GM13977 (cell line): ENCODE data around the gene PANK4.

Source experiments
- DNase-seq: peaks from one replicate; pipeline ENCODE4 v3.0.0; 2012; ENCODE audit warnings: low spot score
- in situ Hi-C: fragments of 300-500 bp; cut with MboI; formaldehyde crosslinking; loops from one replicate; pipeline ENCODE4 v1.12.0; 2022; ENCODE audit warnings: low sequenced_read_pairs, low pct_unique_long_range_greater_than_20kb, mixed read lengths, inconsistent platforms; ENCODE audit not compliant: unreplicated experiment
- TF ChIP-seq, protein P1 (sequence below): IDR thresholded peaks from 2 replicates; pipeline ENCODE4 v1.5.1; 2012; ENCODE audit warnings: mild to moderate bottlenecking, control low read depth; ENCODE audit not compliant: insufficient read depth; ENCODE audit errors: extremely low read depth, missing control alignments

The PANK4 gene

GRCh38 chr1:2471159-2471471 is 55.3 kb downstream of the PANK4 start:
- in situ Hi-C loops = no loop called here
- TF ChIP-seq, protein P1, sequence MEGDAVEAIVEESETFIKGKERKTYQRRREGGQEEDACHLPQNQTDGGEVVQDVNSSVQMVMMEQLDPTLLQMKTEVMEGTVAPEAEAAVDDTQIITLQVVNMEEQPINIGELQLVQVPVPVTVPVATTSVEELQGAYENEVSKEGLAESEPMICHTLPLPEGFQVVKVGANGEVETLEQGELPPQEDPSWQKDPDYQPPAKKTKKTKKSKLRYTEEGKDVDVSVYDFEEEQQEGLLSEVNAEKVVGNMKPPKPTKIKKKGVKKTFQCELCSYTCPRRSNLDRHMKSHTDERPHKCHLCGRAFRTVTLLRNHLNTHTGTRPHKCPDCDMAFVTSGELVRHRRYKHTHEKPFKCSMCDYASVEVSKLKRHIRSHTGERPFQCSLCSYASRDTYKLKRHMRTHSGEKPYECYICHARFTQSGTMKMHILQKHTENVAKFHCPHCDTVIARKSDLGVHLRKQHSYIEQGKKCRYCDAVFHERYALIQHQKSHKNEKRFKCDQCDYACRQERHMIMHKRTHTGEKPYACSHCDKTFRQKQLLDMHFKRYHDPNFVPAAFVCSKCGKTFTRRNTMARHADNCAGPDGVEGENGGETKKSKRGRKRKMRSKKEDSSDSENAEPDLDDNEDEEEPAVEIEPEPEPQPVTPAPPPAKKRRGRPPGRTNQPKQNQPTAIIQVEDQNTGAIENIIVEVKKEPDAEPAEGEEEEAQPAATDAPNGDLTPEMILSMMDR = no peak
- no peak for DNase-seq

DNA sequence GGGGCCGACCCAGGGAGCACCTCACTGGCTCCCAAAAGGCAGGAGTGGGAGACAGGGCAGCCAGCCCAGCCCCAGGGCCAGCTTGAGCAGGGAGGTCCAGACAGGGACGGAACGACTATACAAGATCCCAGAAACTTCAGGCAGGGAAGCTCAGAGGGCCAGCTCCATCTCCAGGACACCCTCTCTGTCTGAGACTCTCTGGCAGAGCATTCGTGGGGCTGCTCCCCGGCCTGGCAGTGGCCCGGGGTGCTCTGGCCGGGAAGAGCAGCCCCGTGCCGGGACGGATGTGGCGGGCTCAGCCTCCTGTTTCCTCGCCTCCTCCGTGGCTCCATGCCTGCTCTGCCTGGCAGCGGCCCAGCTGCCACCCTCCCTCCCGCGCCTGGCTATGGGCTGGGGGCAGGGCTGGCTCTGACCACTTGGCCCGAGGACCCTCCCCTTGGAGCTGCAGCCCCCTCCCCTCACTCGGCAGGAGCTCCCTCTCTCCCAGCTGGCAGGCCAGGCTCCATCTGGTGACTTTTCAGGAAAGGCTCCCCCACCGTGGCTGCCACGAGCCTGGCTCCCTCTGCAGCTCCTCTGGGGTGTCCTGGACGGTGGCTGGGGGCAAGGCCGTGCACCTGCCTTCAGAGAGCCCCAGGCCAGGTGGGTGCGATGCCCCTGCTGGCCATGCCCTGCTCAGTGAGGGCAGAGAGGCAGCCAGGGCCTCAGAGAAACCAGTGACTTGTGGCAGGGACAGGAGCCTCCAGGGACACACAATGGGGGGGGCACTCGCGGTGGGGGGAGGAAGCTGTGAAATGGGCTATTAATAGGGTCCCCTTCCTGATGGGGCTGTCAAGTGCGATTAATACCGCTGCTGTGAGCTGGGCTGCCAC is 55.9 kb downstream of the PANK4 start:
- TF ChIP-seq, protein P1 = no peak
- DNase-seq = no peak
- in situ Hi-C loops = no loop called here

- in situ Hi-C loops = no loop called here
- TF ChIP-seq, protein P1 = no peak
- DNase-seq = no peak
These were observed 57.1 kb downstream of the PANK4 start for GRCh38 chr1:2469103-2469940.

DNA sequence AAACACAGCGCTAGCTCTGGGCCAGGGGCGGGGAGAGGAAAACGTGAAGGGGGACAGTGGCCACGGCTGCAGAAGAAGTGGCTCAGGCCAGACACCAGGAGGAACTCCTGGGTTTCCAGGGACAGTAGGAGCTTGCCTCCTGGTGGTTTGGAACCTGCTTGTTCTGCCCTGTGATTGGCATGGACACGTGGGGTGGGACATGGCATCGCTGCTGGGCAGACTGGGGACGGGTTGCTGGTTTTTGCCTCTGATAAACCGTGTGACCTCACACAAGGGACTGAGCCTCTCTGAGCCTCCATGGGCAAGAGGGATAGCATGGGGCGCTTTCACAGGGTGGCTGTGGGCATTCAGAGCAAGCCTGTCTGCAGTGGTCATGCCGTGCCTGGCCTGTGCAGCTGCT is 57.9 kb downstream of the PANK4 start:
- peak; percentile 64 for DNase-seq
- in situ Hi-C loops = no loop called here
- TF ChIP-seq, protein P1 = no peak

DNA sequence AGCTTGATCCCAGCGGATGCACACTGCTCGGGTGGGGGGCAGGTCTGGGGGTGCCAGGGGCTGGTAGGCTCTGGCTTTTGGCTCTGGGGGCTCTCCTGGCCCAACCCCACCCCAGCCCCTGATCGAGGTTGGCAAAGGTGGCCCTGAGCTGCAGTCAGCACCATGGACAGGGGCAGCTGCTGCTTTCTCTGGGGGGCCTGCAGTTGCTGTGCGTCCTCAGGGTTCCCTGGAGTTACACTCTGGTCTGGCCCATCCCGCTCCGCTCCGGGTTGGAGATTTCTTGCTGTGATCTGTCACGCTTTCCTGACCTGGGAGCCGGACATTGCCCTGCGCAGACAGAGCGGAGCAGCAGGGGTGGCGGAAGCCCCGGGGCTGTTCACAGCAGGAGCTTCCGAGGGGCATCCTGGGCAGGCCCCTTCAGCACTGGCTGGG is 58.3 kb downstream of the PANK4 start:
- peak; percentile 72 for DNase-seq
- TF ChIP-seq, protein P1 = no peak

DNA sequence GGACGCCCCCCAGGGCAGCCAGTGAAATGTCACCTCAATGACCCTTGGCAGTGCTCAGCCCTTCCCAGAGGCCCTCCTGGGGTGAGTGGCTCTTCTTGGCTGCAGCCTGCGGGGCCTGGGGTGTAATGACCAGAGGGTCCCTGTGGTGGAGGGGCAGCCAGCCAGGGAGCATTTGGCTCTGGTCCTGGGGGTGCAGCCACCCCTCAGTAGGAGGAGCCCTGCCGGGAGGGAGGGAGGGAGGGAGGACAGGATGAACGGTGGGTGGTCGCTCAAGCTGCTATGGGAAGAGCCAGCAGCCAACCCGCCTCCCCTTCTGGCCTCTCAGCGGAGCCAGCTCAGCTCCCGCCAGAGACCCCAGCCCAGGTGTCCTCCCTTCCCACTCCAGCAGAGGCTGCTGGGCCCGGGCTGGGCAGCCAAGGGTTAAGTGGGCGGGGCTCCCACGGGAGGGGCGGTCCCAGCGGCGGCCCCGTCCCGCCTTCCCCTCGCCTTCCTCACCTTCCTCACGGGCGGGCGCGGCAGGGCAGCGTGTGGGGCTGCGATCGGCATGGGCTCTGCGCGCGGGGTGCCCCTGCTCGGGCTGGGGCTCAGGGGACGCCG is 59.3 kb downstream of the PANK4 start:
- TF ChIP-seq, protein P1 = no peak
- no peak for DNase-seq
- in situ Hi-C loops = no loop called here

More for the DNA sequence above, 58.3 kb downstream of the PANK4 start:
- in situ Hi-C loops = no loop called here
